Liver (tissue), 9 donors: ENCODE data around the gene RBMX2. TPM values are rescaled to one million over a fixed set of nuclear protein-coding genes. Genes with fewer than 3 reads are reported as not detected.
"Not testable (repeated sequence)": the region's sequence is repeated elsewhere in the genome, so short reads cannot be mapped to it uniquely, and the experiment has no call there.

Source experiments
- DNase-seq: peaks from one replicate; pipeline ENCODE4 v3.0.0-alpha.2; 2017; ENCODE audit warnings: low spot score
- H3K27ac ChIP-seq, 2 donors: one replicate each; pipeline ENCODE4 v1.7.0; 2013; ENCODE audit warnings: inconsistent platforms in 2 of 2, low read length in 2 of 2, control low read depth in 1 of 2, low read depth in 1 of 2, mild to moderate bottlenecking in 1 of 2
- H3K27me3 ChIP-seq, 4 donors: one replicate each; pipeline versions ENCODE4 v1.6.1 to v1.7.0; 2013; ENCODE audit warnings: low read length in 3 of 4, inconsistent platforms in 1 of 4, mild to moderate bottlenecking in 1 of 4, moderate library complexity in 1 of 4; ENCODE audit not compliant: control insufficient read depth in 4 of 4, insufficient read depth in 4 of 4
- H3K36me3 ChIP-seq, 4 donors: one replicate each; pipeline versions ENCODE4 v1.6.1 to v1.7.0; 2013; ENCODE audit warnings: low read length in 3 of 4, mild to moderate bottlenecking in 3 of 4, low read depth in 1 of 4, moderate library complexity in 1 of 4; ENCODE audit not compliant: control insufficient read depth in 4 of 4, insufficient read depth in 3 of 4
- H3K4me1 ChIP-seq, 4 donors: one replicate each; pipeline versions ENCODE4 v1.6.1 to v1.7.0; 2013; ENCODE audit warnings: low read length in 3 of 4, mild to moderate bottlenecking in 3 of 4, moderate library complexity in 1 of 4; ENCODE audit not compliant: control insufficient read depth in 4 of 4, insufficient read depth in 4 of 4
- H3K4me3 ChIP-seq, 3 donors: one replicate each; pipeline versions ENCODE4 v1.6.1 to v1.7.0; 2013; ENCODE audit warnings: low read length in 3 of 3, control low read depth in 1 of 3, low read depth in 1 of 3, mild to moderate bottlenecking in 1 of 3
- H3K9ac ChIP-seq, 2 donors: one replicate each; pipeline ENCODE4 v1.7.0; 2013; ENCODE audit warnings: low read length in 2 of 2, mild to moderate bottlenecking in 2 of 2, moderate library complexity in 2 of 2, control low read depth in 1 of 2, low read depth in 1 of 2
- H3K9me3 ChIP-seq, 4 donors: one replicate each; pipeline versions ENCODE4 v1.6.1 to v1.7.0; 2013; ENCODE audit warnings: low read length in 3 of 4; ENCODE audit not compliant: control insufficient read depth in 4 of 4
- CTCF ChIP-seq: fragments of 150-350 bp; IDR thresholded peaks from 2 replicates; pipeline ENCODE4 v1.5.1; 2017; ENCODE audit warnings: improper control_type of control experiment, low read depth, low read length; ENCODE audit not compliant: missing input control
- EGR1 ChIP-seq, 2 donors: IDR thresholded peaks; 2 replicates each; pipeline ENCODE4 v1.6.1; 2016 to 2018; ENCODE audit warnings: antibody characterized with exemption in 2 of 2, low read depth in 2 of 2
- FOXA1 ChIP-seq: IDR thresholded peaks from 2 replicates; pipeline ENCODE4 v1.6.1; 2016; ENCODE audit warnings: antibody characterized with exemption
- FOXA2 ChIP-seq: IDR thresholded peaks from 2 replicates; pipeline ENCODE4 v1.6.1; 2016; ENCODE audit warnings: antibody characterized with exemption
- GABPA ChIP-seq, 2 donors: IDR thresholded peaks in 1 of 2; conservative IDR thresholded peaks in 1 of 2; 2 replicates each; pipeline ENCODE4 v1.6.1; 2016; ENCODE audit warnings: antibody characterized with exemption in 2 of 2, mild to moderate bottlenecking in 1 of 2, moderate library complexity in 1 of 2
- HNF4G ChIP-seq: IDR thresholded peaks from 2 replicates; pipeline ENCODE4 v1.6.1; 2016; ENCODE audit warnings: antibody characterized with exemption
- RAD21 ChIP-seq, 2 donors: IDR thresholded peaks; 2 replicates each; pipeline ENCODE4 v1.6.1; 2016; ENCODE audit warnings: antibody characterized with exemption in 2 of 2, mild to moderate bottlenecking in 2 of 2
- RXRA ChIP-seq, 2 donors: IDR thresholded peaks; 2 replicates each; pipeline ENCODE4 v1.6.1; 2017 to 2018; ENCODE audit warnings: antibody characterized with exemption in 2 of 2, mild to moderate bottlenecking in 1 of 2
- YY1 ChIP-seq: IDR thresholded peaks from 2 replicates; pipeline ENCODE4 v1.6.1; 2016; ENCODE audit warnings: antibody characterized with exemption, mild to moderate bottlenecking
- ZBTB33 ChIP-seq: IDR thresholded peaks from 2 replicates; pipeline ENCODE4 v1.6.1; 2016; ENCODE audit warnings: antibody characterized with exemption
- WGBS: extraction: QIAGEN DNeasy Blood & Tissue Kit; methylation state at CpG from one replicate; pipeline ENCODE4 v1.1.7; 2013; 5-methylcytosine and 5-hydroxymethylcytosine counted together
- polyA plus RNA-seq, 2 donors: library from polyadenylated mRNA; stranded (reverse) in 1 of 2; unstranded in 1 of 2; fragments of 200-250 nt in 1 of 2; fragments of >200 nt in 1 of 2; fragmentation: Nextera tagmentation in 1 of 2; extraction: Ambion mirVana in 1 of 2; gene quantifications; one replicate each; pipeline versions ENCODE4 v1.2.1 to v1.2.3, GENCODE V29; 2013 to 2015
- total RNA-seq, 2 donors: library from RNA; depleted of rRNA; stranded (reverse); fragments of >200 nt; gene quantifications; one replicate each; pipeline ENCODE4 v1.2.3, GENCODE V29; 2014
- TF ChIP-seq, protein P1 (sequence below): IDR thresholded peaks from 2 replicates; pipeline ENCODE4 v1.6.1; 2016; ENCODE audit warnings: antibody characterized with exemption
- TF ChIP-seq, protein P2 (sequence below): IDR thresholded peaks from 2 replicates; pipeline ENCODE4 v1.6.1; 2016; ENCODE audit warnings: antibody characterized with exemption
- donor health status: healthy.
- donor health status: healthy.
- donor health status: healthy.
- donor health status: healthy.
- donor health status: healthy.

RBMX2 gene
- total and polyA plus RNA-seq, 4 donors = 5.2 to 8.8 (median 6.4) TPM

GRCh38 chrX:130426531-130426930 is 24.7 kb downstream of the RBMX2 start (continued):
- TF ChIP-seq ZBTB33 (no peak), FOXA2 (no peak), YY1 (no peak), GABPA (IDR thresholded peaks at IDR 0.05 in 1 of 2, conservative IDR thresholded peaks at IDR 0.05 in 1 of 2) (no peak)

- DNase-seq, H3K27me3 ChIP-seq, H3K4me1 ChIP-seq, H3K9ac ChIP-seq, H3K9me3 ChIP-seq, H3K4me3 ChIP-seq, H3K27ac ChIP-seq, H3K36me3 ChIP-seq: not testable (repeated sequence)
- WGBS = 84% methylated on average over 5 of the region's 5 CpGs
Measured at GRCh38 chrX:130429236-130429635, 27.4 kb downstream of the RBMX2 start.

GRCh38 chrX:130435937-130436336 is 34.1 kb downstream of the RBMX2 start:
- no peaks in the 10 kb centered on the region for H3K4me1 ChIP-seq
- peaks cover 0 to 2% (median 0%) of the 10 kb centered on the region in 4 donors for H3K27me3 ChIP-seq
- no peaks in the 10 kb centered on the region for H3K9me3 ChIP-seq
- H3K36me3 ChIP-seq = no peaks in the 10 kb centered on the region
- H3K9ac ChIP-seq = no peak overlapping the region
- H3K4me3 ChIP-seq = no peak overlapping the region
- TF ChIP-seq FOXA1 (no peak), CTCF (no peak)
- DNase-seq = no peak
- no peak overlapping the region for H3K27ac ChIP-seq

GRCh38 chrX:130437996-130438395 is 36.2 kb downstream of the RBMX2 start:
- H3K27ac ChIP-seq, H3K4me1 ChIP-seq, H3K36me3 ChIP-seq, H3K27me3 ChIP-seq, H3K9ac ChIP-seq, H3K9me3 ChIP-seq, DNase-seq, H3K4me3 ChIP-seq: not testable (repeated sequence)
- WGBS = 79% methylated on average over 2 of the region's 2 CpGs

GRCh38 chrX:130443875-130444274 is 42.1 kb downstream of the RBMX2 start:
- H3K4me1 ChIP-seq = no peaks in the 10 kb centered on the region
- H3K36me3 ChIP-seq = no peaks in the 10 kb centered on the region
- H3K27ac ChIP-seq = no peak overlapping the region
- H3K9ac ChIP-seq = no peak overlapping the region
- no peaks in the 10 kb centered on the region for H3K27me3 ChIP-seq
- DNase-seq = no peak
- H3K4me3 ChIP-seq = no peak overlapping the region
- H3K9me3 ChIP-seq = no peaks in the 10 kb centered on the region
- TF ChIP-seq ZBTB33 (no peak), YY1 (no peak), RAD21 (IDR thresholded peaks at IDR 0.05) (no peak), HNF4G (no peak), FOXA2 (no peak), RXRA (IDR thresholded peaks at IDR 0.05) (no peak), EGR1 (IDR thresholded peaks at IDR 0.05; ENCODE audit: low read depth in 2 of 2) (no peak)
- TF ChIP-seq, protein P1, sequence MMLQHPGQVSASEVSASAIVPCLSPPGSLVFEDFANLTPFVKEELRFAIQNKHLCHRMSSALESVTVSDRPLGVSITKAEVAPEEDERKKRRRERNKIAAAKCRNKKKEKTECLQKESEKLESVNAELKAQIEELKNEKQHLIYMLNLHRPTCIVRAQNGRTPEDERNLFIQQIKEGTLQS = no peak
- TF ChIP-seq, protein P2, sequence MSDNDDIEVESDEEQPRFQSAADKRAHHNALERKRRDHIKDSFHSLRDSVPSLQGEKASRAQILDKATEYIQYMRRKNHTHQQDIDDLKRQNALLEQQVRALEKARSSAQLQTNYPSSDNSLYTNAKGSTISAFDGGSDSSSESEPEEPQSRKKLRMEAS = no peak
